GM18861 (cell line): ENCODE results near the gene FUT2.

ENCODE experiments used
- ATAC-seq: cut with Tn5 transposase; IDR thresholded peaks from one replicate; pipeline ENCODE4 v1.9.1; 2021; ENCODE audit not compliant: unreplicated experiment

Gene FUT2

DNA sequence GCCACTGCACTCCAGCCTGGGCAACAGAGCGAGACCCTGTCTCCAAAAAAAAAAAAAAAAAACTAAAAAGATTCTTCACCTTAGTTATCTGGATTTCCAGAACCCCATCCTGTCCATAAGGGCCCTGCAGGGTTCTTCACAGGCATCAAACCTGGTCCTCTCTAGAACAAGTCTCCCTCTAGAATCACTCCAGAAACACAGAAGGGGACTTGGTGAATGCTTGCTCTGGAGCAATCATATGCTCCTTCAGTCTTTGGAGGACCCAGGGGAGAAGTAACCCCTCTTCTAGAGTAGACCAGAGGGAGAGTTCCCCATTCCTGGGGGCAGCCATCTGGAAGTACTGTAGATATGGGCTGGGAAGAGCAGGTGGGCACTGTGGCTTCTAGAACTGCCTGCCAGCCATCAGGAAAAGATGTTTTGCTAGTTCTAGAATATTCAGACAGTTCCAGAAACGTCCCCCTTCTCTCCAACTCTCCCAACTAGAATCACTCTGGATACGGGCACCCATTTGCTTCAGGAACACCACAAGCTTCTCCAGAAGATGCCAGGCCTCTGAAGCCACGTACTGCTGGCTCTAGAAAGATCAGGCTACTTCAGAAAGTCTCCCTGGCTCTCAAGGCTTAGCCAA lies 53.9 kb downstream of the FUT2 start:
- ATAC-seq = no peak

DNA sequence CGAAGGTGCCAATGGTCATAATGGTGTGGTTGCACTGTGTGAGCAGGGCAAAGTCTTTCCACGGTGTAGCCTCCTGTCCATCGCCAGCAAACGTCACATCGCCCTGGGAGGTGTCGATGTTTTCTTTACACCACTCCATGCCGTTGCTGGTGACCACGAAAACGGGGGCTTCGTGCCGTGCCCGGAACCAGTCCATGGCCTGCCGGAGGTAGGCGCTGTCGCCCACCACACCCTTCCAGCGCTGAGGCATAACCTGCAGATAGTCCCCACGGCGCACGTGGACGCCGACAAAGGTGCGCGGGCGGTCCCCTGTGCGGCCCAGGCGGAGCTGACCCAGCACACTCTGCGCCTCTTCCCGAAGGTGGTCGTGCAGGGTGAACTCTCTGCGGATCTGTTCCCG lies 54.6 kb downstream of the FUT2 start:
- ATAC-seq = no peak

DNA sequence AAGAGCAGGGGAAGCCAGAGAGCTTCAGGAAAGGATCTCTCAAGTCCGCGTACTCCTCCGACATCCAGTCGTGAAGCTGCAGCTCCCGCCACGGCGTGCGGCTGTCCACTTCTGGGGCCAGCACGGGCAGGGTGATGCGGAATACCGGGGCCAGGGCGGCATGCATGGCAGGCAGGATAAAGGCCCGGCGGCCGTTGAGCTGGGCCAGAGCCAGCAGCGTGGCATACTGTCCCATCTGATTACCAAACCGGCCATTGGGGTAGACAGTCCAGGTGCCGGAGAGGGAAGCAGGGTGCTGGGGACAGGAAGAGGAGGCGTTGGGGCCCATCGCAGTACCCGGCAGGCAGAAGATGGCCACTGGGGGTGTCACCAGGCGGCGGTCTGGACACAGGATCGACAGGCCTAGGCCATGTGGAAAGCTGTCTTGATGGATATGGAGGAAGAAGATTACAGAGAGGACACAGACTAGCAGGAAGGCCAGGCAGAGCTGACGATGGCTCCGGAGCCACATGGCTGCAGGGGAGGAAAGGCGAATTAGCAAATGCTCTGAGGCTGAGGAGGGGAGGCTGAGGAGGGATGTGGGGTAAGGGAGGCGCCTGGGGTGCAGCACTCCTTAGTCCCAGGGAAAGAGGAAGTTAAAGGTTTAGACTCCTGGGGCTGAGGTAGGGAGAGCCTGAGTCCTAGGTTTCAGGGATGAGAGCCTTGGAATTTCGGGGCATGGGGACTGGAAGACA lies 55.2 kb downstream of the FUT2 start:
- no peak for ATAC-seq

DNA sequence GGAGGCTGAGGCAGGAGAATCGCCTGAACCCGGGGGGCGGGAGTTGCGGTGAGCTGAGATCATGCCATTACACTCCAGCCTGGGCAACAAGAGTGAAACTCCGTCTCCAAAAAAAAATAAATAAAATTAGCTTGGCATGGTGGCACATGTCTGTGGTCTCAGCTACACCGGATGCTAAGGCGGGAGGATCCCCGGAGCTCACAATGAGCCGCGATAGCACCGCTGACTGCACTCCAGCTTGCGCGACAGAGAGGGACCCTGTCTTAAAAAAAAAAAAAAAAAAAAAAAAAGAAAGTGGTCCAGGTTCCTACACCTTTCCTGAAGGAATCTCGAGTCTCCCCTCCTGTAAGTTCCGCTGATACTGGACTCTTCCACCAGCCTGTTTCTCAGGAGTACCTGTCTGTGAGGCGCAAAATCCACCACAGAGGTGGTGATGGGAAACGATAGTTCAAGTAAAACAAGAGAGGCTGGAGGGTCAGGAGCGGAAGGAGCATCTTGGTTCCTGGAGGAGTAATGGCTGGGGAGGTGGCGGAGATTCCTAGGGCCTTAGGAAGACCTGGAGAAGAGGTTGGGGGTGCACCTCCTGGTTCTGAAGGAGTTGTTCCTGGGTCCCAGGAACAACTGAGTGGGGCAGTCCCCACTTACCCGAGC lies 56.2 kb downstream of the FUT2 start:
- ATAC-seq = no peak

DNA sequence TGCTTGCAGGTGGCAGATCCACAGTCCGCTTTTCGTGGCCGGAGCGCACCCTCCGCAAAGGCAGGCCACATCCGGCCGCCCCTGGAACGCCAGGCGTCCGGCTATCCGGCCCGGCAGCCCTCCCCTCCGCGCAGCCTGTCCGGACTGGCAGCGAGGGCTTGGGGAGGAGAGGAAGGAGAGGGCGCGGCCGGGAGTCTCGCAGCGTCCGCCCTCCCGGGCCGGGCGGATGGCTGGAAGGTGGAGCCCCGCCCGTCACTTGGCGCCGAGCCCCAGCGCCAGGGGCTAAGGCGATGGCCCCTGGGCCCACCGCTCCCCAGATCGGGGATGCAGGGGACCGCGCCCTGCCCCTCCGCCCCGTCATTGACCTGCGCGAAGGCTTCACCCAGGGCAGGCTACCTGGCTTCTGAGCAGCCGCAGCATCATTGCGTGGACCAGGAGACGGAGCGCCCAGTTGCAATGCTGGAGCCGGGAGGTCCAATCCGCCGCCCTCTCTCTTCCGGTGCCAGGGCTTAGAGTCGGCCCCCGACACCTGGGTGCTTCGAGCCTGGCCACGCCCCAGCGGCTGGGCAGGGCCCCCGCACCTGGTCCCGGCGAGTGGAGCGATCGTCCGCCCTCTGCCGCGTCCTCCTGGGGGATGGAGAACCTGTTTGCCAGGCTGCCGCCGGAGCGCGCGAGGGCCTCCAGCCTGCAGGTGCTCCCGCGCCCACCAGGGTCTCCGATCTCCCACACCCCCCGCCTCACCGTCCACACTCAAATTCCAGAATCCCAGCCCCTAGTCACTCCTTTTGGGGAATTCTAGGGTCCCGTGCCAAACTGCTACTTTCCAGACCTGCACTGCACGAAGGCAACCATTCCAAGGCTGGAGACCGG lies 57.0 kb downstream of the FUT2 start, which contains the start of gene FUT1:
FUT1 (minus strand) TSS at position 146 of the 870 bp plus-strand sequence. CDS start 1,360 bp downstream, outside the sequence.
- no peak for ATAC-seq

DNA sequence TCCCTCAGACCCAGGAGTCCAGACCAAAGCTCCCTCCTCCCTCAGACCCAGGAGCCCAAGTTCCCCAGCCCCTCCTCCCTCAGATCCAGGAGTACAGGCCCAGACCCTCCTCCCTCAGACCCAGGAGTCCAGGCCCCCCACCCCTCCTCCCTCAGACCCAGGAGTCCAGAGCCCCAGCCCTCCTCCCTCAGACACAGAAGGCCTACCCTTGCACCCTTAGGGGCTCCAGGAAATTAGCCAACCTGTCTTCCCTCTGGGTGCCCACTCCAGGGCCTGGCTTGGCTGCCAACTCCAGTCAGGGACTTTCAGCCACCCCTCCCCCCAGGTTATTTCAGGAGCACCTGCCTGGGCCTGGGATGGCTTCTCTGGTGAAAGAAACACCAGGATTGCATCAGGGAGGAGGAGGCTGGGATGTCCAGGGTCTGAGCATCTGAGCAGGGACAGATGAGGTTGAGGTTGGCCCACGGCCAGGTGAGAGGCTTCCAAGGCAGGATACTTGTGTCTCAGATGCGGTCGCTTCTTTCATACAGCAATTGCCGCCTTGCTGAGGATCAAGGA lies 59.4 kb downstream of the FUT2 start, which contains the start of gene FGF21:
FGF21 (plus strand) TSS at position 441 of the 558 bp plus-strand sequence. CDS start 713 bp downstream, outside the sequence.
- ATAC-seq = no peak
